HepG2 (cell line): ENCODE data around the gene IRF6. TPM values are rescaled to one million over a fixed set of nuclear protein-coding genes. Genes with fewer than 3 reads are reported as not detected.

Experiments
- ATAC-seq: fragments of 200-7000 bp; cut with Tn5 transposase; 3 replicates; pipeline ENCODE4 v1.9.1; 2020; ENCODE audit warnings: mild to moderate bottlenecking, moderate library complexity
- BruUV-seq: library from RNA; stranded (reverse); fragments of 400-500 nt; replicated peaks from 2 replicates; lab custom pipeline; 2021; lab: Mats Ljungman, UMichigan
- CTCF ChIA-PET: fragments of 300-600 bp; formaldehyde crosslinking; extraction: SDS; loops from one replicate; lab custom pipeline; 2021; ENCODE audit warnings: low total read pairs, inconsistent platforms, low intra/inter-chr PET ratio; lab: Yijun Ruan, JAX
- POLR2A ChIA-PET: fragments of 350-600 bp; sonication (Branson Sonifier 250); formaldehyde crosslinking; loops from one replicate; lab custom pipeline; 2020; ENCODE audit warnings: antibody characterized with exemption, inconsistent platforms; lab: Yijun Ruan, JAX
- DNase-seq: peaks from one replicate; pipeline ENCODE4 v3.0.0-alpha.2; 2015; ENCODE audit warnings: low spot score
- FAIRE-seq: peaks from 3 replicates; lab custom pipeline; 2011; peaks lifted over from hg19 to GRCh38; lab: Jason Lieb, UNC
- H2AFZ ChIP-seq: one replicate; pipeline ENCODE4 v1.6.1; 2011; ENCODE audit warnings: low read length, inconsistent platforms
- H3K27ac ChIP-seq: fragments of 300-600 bp; 3 replicates; pipeline ENCODE4 v1.8.0; 2011; ENCODE audit warnings: mixed run types, mild to moderate bottlenecking, mixed read lengths, low read length, inconsistent platforms; ENCODE audit not compliant: insufficient read depth; ENCODE audit errors: extremely low read length
- H3K27me3 ChIP-seq, 2 experiments: fragments of 200-600 bp in 1 of 2; 2 replicates in 1 of 2; 3 replicates in 1 of 2; pipeline versions ENCODE4 v1.6.0 to v1.8.0; 2011; ENCODE audit warnings: low read length in 2 of 2, mild to moderate bottlenecking in 2 of 2, moderate library complexity in 2 of 2, inconsistent platforms in 1 of 2; ENCODE audit not compliant: insufficient read depth in 2 of 2, control insufficient read depth in 1 of 2
- H3K36me3 ChIP-seq, 2 experiments: fragments of 200-600 bp in 1 of 2; replicated peaks in 1 of 2; 2 replicates in 1 of 2; 3 replicates in 1 of 2; pipeline versions ENCODE4 v1.5.1 to v1.8.0; 2011; ENCODE audit warnings: low read length in 2 of 2, inconsistent platforms in 1 of 2; ENCODE audit not compliant: insufficient read depth in 2 of 2, control insufficient read depth in 1 of 2
- H3K4me1 ChIP-seq: 2 replicates; pipeline ENCODE4 v1.5.1; 2012; ENCODE audit warnings: low read length, inconsistent platforms; ENCODE audit not compliant: insufficient read depth
- H3K4me2 ChIP-seq: 2 replicates; pipeline ENCODE4 v1.6.0; 2011; ENCODE audit warnings: low read depth, low read length, inconsistent platforms
- H3K4me3 ChIP-seq, 3 experiments: fragments of 200-600 bp in 1 of 3; sonication (generic), shearing (Covaris generic) in 1 of 3; replicated peaks in 1 of 3; 2 replicates each; pipeline ENCODE4 v1.5.1; 2011 to 2016; ENCODE audit warnings: low read length in 3 of 3, inconsistent platforms in 2 of 3, low read depth in 2 of 3, mild to moderate bottlenecking in 2 of 3, control low read depth in 1 of 3, mixed read lengths in 1 of 3; ENCODE audit not compliant: insufficient read depth in 1 of 3
- H3K79me2 ChIP-seq: one replicate; pipeline ENCODE4 v1.6.1; 2011; ENCODE audit warnings: low read length, inconsistent platforms; ENCODE audit not compliant: insufficient read depth
- H3K9ac ChIP-seq: 2 replicates; pipeline ENCODE4 v1.6.0; 2011; ENCODE audit warnings: mild to moderate bottlenecking, low read depth, low read length, inconsistent platforms; ENCODE audit not compliant: insufficient read depth
- H3K9me3 ChIP-seq: 2 replicates; pipeline ENCODE4 v1.5.1; 2012; ENCODE audit warnings: mild to moderate bottlenecking, low read length
- H4K20me1 ChIP-seq: 2 replicates; pipeline ENCODE4 v1.6.0; 2011; ENCODE audit warnings: inconsistent platforms, mild to moderate bottlenecking, low read length, moderate library complexity; ENCODE audit not compliant: insufficient read depth
- BRD4 ChIP-seq: sonication (generic); formaldehyde crosslinking; IDR thresholded peaks from 2 replicates; pipeline ENCODE4 v1.4.0; 2020; ENCODE audit warnings: missing genetic modification reagents
- CHD2 ChIP-seq: IDR thresholded peaks from 2 replicates; pipeline ENCODE4 v1.6.1; 2011; ENCODE audit warnings: low read depth, low read length, improper control_type of control experiment
- FLYWCH1 ChIP-seq: sonication (generic); formaldehyde crosslinking; IDR thresholded peaks from 2 replicates; pipeline ENCODE4 v1.8.1; 2023; ENCODE audit warnings: mild to moderate bottlenecking, missing genetic modification reagents
- HMG20B ChIP-seq: conservative IDR thresholded peaks from 2 replicates; pipeline ENCODE4 v1.6.1; 2016; ENCODE audit warnings: missing genetic modification reagents, missing compliant biosample characterization
- KLF11 ChIP-seq: IDR thresholded peaks from 2 replicates; pipeline ENCODE4 v1.6.1; 2016; ENCODE audit warnings: missing compliant biosample characterization
- RXRA ChIP-seq: sonication (generic); formaldehyde crosslinking; IDR thresholded peaks from 2 replicates; pipeline ENCODE4 v1.5.1; 2020; ENCODE audit warnings: missing genetic modification reagents
- TCF7L2 ChIP-seq: IDR thresholded peaks from 2 replicates; pipeline ENCODE4 v1.6.1; 2011; ENCODE audit warnings: mild to moderate bottlenecking, low read depth, low read length, moderate library complexity
- ZNF557 ChIP-seq: sonication (generic); formaldehyde crosslinking; IDR thresholded peaks from 2 replicates; pipeline ENCODE4 v1.4.0; 2020; ENCODE audit warnings: missing genetic modification reagents
- WGBS: methylation state at CpG from one replicate; pipeline ENCODE4 v1.1.6; 2017; ENCODE audit warnings: low lambda C conversion rate; 5-methylcytosine and 5-hydroxymethylcytosine counted together
- in situ Hi-C: cut with HindIII; loops from 2 replicates; pipeline ENCODE4 v1.10.0; 2017; ENCODE audit warnings: low pct_unique_long_range_greater_than_20kb; ENCODE audit not compliant: extremely low pct_ligation_motif_present
- intact Hi-C: fragments of 100-400 bp; cut with micrococcal nuclease; formaldehyde crosslinking; loops from one replicate; pipeline ENCODE4 v1.10.0; 2022; ENCODE audit not compliant: unreplicated experiment
- polyA plus RNA-seq, 8 experiments: library from polyadenylated mRNA; depleted of rRNA in 3 of 8; stranded (reverse) in 7 of 8; unstranded in 1 of 8; fragments of >200 nt; fragmentation: Illumina TruSeq in 4 of 8; extraction: Trizol in 4 of 8; gene quantifications; 2 replicates each; pipeline versions ENCODE4 v1.2.1 to v1.2.3, GENCODE V29; 2011 to 2016; ENCODE audit warnings: low read depth in 4 of 8, missing spikeins in 1 of 8, mixed read lengths in 1 of 8; ENCODE audit not compliant: insufficient read depth in 1 of 8
- total RNA-seq, 5 experiments: library from RNA; depleted of rRNA; stranded (reverse); fragments of >200 nt; fragmentation: Illumina TruSeq; extraction: Trizol; gene quantifications; 2 replicates each; pipeline ENCODE4 v1.2.3, GENCODE V29; 2016; ENCODE audit warnings: low read depth in 1 of 5
- TF ChIP-seq, protein P1 (sequence below): sonication (generic); formaldehyde crosslinking; IDR thresholded peaks from 2 replicates; pipeline ENCODE4 v1.8.0; 2023; ENCODE audit warnings: mild to moderate bottlenecking, missing genetic modification reagents

Gene IRF6
- total and polyA plus RNA-seq, 2 of the 13 experiments (the other 11 are each of a cell fraction or from before 2014, with no cell fraction given) = 0.02 TPM; not detected in 1

DNA sequence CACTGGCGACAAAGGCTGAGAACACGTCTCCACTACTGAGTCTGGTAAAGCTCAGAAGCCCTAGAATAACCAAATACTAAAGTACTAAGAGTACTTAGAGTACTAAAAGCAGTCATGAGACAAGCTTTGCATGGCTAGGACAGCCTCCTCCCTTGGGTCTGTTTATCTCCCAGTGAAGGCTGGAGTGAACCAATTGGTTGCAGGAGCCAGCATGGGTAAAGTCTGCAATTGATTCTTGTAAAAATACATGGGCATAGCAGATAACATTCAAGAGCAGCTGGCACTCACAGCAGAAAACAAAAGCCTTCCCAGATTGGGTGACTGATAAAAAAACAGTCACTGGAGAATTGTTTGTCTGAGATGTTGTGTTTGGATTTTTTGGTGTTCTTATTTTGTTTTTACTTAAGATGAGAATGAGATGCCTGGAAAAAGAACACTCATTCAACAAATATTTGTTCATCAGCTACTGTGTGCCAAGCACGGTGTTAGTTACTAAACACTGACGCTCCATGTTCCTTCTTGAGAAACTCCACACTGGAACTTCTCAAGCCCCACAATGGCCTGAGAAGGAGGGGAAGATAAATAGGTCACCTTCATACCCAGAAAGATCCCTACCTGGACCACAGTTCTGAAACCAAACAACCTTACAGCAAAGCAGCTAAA, 3.7 kb downstream of the IRF6 start:
- ATAC-seq = no peak
- H3K9me3 ChIP-seq = no peaks in the 10 kb centered on the region
- H2AFZ ChIP-seq = no peak overlapping the region
- intact Hi-C loops (no loop called here), in situ Hi-C loops (no loop called here)
- no peak overlapping the region for H3K27ac ChIP-seq
- H3K27me3 ChIP-seq = peaks cover 1 to 11% of the 10 kb centered on the region in 2 experiments; a peak in 1 of 5 replicates
- ChIA-PET CTCF (no interaction called here), POLR2A (no interaction called here)
- BruUV-seq = no TSS peak
- TF ChIP-seq, protein P1, sequence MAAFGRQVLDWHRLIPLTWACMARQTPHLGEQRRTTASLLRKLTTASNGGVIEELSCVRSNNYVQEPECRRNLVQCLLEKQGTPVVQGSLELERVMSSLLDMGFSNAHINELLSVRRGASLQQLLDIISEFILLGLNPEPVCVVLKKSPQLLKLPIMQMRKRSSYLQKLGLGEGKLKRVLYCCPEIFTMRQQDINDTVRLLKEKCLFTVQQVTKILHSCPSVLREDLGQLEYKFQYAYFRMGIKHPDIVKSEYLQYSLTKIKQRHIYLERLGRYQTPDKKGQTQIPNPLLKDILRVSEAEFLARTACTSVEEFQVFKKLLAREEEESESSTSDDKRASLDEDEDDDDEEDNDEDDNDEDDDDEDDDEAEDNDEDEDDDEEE = no peak
- TF ChIP-seq FLYWCH1 (CRISPR knock-in tag) = no peak
- TF ChIP-seq ZNF557 (CRISPR knock-in tag) = no peak
- TF ChIP-seq TCF7L2 = no peak
- no peak for TF ChIP-seq BRD4 (CRISPR knock-in tag)
- no peak for TF ChIP-seq CHD2
- TF ChIP-seq RXRA (CRISPR knock-in tag) = no peak
- TF ChIP-seq HMG20B (CRISPR knock-in tag) = no peak
- TF ChIP-seq KLF11 (CRISPR knock-in tag) = no peak
- no peaks in the 10 kb centered on the region for H4K20me1 ChIP-seq
- H3K4me1 ChIP-seq = no peaks in the 10 kb centered on the region
- FAIRE-seq = no peak
- WGBS = 3% methylated on average over 3 of the region's 4 CpGs
- H3K4me2 ChIP-seq = no peak overlapping the region
- H3K4me3 ChIP-seq = no peak overlapping the region
- no peak overlapping the region for H3K9ac ChIP-seq
- no peak for DNase-seq
- H3K36me3 ChIP-seq = no peaks in the 10 kb centered on the region
- H3K79me2 ChIP-seq = no peaks in the 10 kb centered on the region
